Effector memory CD8-positive, alpha-beta T cell (primary cell): Measurements from ENCODE around the gene ANOS1.

Experiments
- ATAC-seq: fragments of 150-1000 bp; cut with Tn5 transposase; replicated peaks from 2 replicates; pipeline ENCODE4 v1.10.0; 2021; ENCODE audit warnings: mild to moderate bottlenecking, moderate library complexity
- DNase-seq, 3 experiments: peaks; one replicate each; pipeline ENCODE4 v3.0.0; 2021
- H3K27ac Mint-ChIP-seq, 2 donors: one replicate each; pipeline ENCODE4 v1.8.0; 2022; ENCODE audit warnings: mild to moderate bottlenecking in 2 of 2, mixed read lengths in 2 of 2, moderate library complexity in 2 of 2
- H3K27me3 Mint-ChIP-seq, 2 donors: one replicate each; pipeline ENCODE4 v1.8.0; 2022; ENCODE audit warnings: mixed read lengths in 2 of 2
- H3K36me3 Mint-ChIP-seq: one replicate; pipeline ENCODE4 v1.8.0; 2022; ENCODE audit warnings: mild to moderate bottlenecking, moderate library complexity, mixed read lengths; ENCODE audit not compliant: insufficient read depth
- H3K4me1 Mint-ChIP-seq, 2 donors: one replicate each; pipeline ENCODE4 v1.8.0; 2022; ENCODE audit warnings: low read depth in 2 of 2, mixed read lengths in 2 of 2
- H3K4me3 Mint-ChIP-seq, 2 donors: one replicate each; pipeline ENCODE4 v1.8.0; 2022; ENCODE audit warnings: mild to moderate bottlenecking in 2 of 2, mixed read lengths in 2 of 2, moderate library complexity in 2 of 2
- H3K9me3 Mint-ChIP-seq, 2 donors: one replicate each; pipeline ENCODE4 v1.8.0; 2022; ENCODE audit warnings: mixed read lengths in 2 of 2

Gene ANOS1

GRCh38 chrX:8636497-8636896 is 95.4 kb downstream of the ANOS1 start:
- Mint-ChIP-seq H3K27ac (no peak overlapping the region), H3K27me3 (no peaks in the 10 kb centered on the region), H3K36me3 (no peaks in the 10 kb centered on the region), H3K9me3 (no peaks in the 10 kb centered on the region), H3K4me3 (no peak overlapping the region), H3K4me1 (no peaks in the 10 kb centered on the region)
- ATAC-seq (no peak), DNase-seq (no peak)

GRCh38 chrX:8635812-8636211 is 96.1 kb downstream of the ANOS1 start:
- no peaks in the 10 kb centered on the region for H3K36me3 Mint-ChIP-seq
- H3K4me3 Mint-ChIP-seq = no peak overlapping the region
- no peak overlapping the region for H3K27ac Mint-ChIP-seq
- H3K9me3 Mint-ChIP-seq = no peaks in the 10 kb centered on the region
- no peak for DNase-seq
- no peaks in the 10 kb centered on the region for H3K27me3 Mint-ChIP-seq
- no peak for ATAC-seq
- H3K4me1 Mint-ChIP-seq = no peaks in the 10 kb centered on the region

- ATAC-seq (no peak), DNase-seq (no peak)
- Mint-ChIP-seq H3K27me3 (no peaks in the 10 kb centered on the region), H3K4me1 (no peaks in the 10 kb centered on the region), H3K4me3 (no peak overlapping the region), H3K9me3 (no peaks in the 10 kb centered on the region), H3K36me3 (no peaks in the 10 kb centered on the region), H3K27ac (no peak overlapping the region)
These were observed 99.0 kb downstream of the ANOS1 start for GRCh38 chrX:8632924-8633323.

- no peaks in the 10 kb centered on the region for H3K9me3 Mint-ChIP-seq
- DNase-seq (no peak), ATAC-seq (no peak)
- no peak overlapping the region for H3K4me3 Mint-ChIP-seq
- H3K36me3 Mint-ChIP-seq = no peaks in the 10 kb centered on the region
- no peaks in the 10 kb centered on the region for H3K27me3 Mint-ChIP-seq
- H3K4me1 Mint-ChIP-seq = no peaks in the 10 kb centered on the region
- no peak overlapping the region for H3K27ac Mint-ChIP-seq
These were observed 102.1 kb downstream of the ANOS1 start for GRCh38 chrX:8629871-8630270.

GRCh38 chrX:8627796-8628195 is 104.1 kb downstream of the ANOS1 start:
- Mint-ChIP-seq H3K4me3 (no peak overlapping the region), H3K27ac (no peak overlapping the region), H3K36me3 (no peaks in the 10 kb centered on the region), H3K9me3 (no peaks in the 10 kb centered on the region), H3K27me3 (no peaks in the 10 kb centered on the region), H3K4me1 (no peaks in the 10 kb centered on the region)
- no peak for DNase-seq
- ATAC-seq = no peak

- Mint-ChIP-seq H3K27ac (no peak overlapping the region), H3K36me3 (no peaks in the 10 kb centered on the region), H3K27me3 (no peaks in the 10 kb centered on the region), H3K4me1 (no peaks in the 10 kb centered on the region), H3K4me3 (no peak overlapping the region), H3K9me3 (no peaks in the 10 kb centered on the region)
- ATAC-seq = no peak
- DNase-seq = no peak
These were observed 124.6 kb downstream of the ANOS1 start for GRCh38 chrX:8607326-8607725.

- no peaks in the 10 kb centered on the region for H3K27me3 Mint-ChIP-seq
- no peaks in the 10 kb centered on the region for H3K9me3 Mint-ChIP-seq
- DNase-seq = no peak
- no peak overlapping the region for H3K27ac Mint-ChIP-seq
- H3K4me3 Mint-ChIP-seq = no peak overlapping the region
- ATAC-seq = no peak
- H3K4me1 Mint-ChIP-seq = no peaks in the 10 kb centered on the region
- no peaks in the 10 kb centered on the region for H3K36me3 Mint-ChIP-seq
These were observed 127.8 kb downstream of the ANOS1 start for GRCh38 chrX:8604131-8604530.

- Mint-ChIP-seq H3K27ac (no peak overlapping the region), H3K4me1 (no peaks in the 10 kb centered on the region), H3K9me3 (no peaks in the 10 kb centered on the region), H3K36me3 (no peaks in the 10 kb centered on the region), H3K4me3 (no peak overlapping the region), H3K27me3 (no peaks in the 10 kb centered on the region)
- DNase-seq (no peak), ATAC-seq (no peak)
These were observed 140.4 kb downstream of the ANOS1 start for GRCh38 chrX:8591501-8591900.

GRCh38 chrX:8586953-8587352 is 145.0 kb downstream of the ANOS1 start:
- Mint-ChIP-seq H3K36me3 (peaks cover 1% of the 10 kb centered on the region), H3K4me1 (no peaks in the 10 kb centered on the region), H3K4me3 (no peak overlapping the region), H3K9me3 (peaks cover 4 to 7% of the 10 kb centered on the region in 2 donors), H3K27ac (no peak overlapping the region), H3K27me3 (no peaks in the 10 kb centered on the region)
- DNase-seq (no peak), ATAC-seq (no peak)

GRCh38 chrX:8579602-8580001 is 152.3 kb downstream of the ANOS1 start:
- H3K4me1 Mint-ChIP-seq = no peaks in the 10 kb centered on the region
- H3K27ac Mint-ChIP-seq = no peak overlapping the region
- H3K27me3 Mint-ChIP-seq = no peaks in the 10 kb centered on the region
- peaks cover 4 to 8% of the 10 kb centered on the region in 2 donors for H3K9me3 Mint-ChIP-seq
- no peak overlapping the region for H3K4me3 Mint-ChIP-seq
- DNase-seq = no peak
- H3K36me3 Mint-ChIP-seq = peaks cover 3% of the 10 kb centered on the region
- ATAC-seq = no peak

GRCh38 chrX:8576821-8577220 is 155.1 kb downstream of the ANOS1 start:
- H3K9me3 Mint-ChIP-seq = no peaks in the 10 kb centered on the region
- H3K27me3 Mint-ChIP-seq = no peaks in the 10 kb centered on the region
- ATAC-seq (no peak), DNase-seq (no peak)
- no peak overlapping the region for H3K27ac Mint-ChIP-seq
- H3K4me3 Mint-ChIP-seq = no peak overlapping the region
- H3K36me3 Mint-ChIP-seq = peaks cover under 1% of the 10 kb centered on the region
- H3K4me1 Mint-ChIP-seq = no peaks in the 10 kb centered on the region

- Mint-ChIP-seq H3K27ac (no peak overlapping the region), H3K4me1 (no peaks in the 10 kb centered on the region), H3K4me3 (no peak overlapping the region), H3K36me3 (no peaks in the 10 kb centered on the region), H3K9me3 (no peaks in the 10 kb centered on the region), H3K27me3 (no peaks in the 10 kb centered on the region)
- no peak for DNase-seq
- no peak for ATAC-seq
These were observed 166.2 kb downstream of the ANOS1 start for GRCh38 chrX:8565729-8566128.

- H3K9me3 Mint-ChIP-seq = no peaks in the 10 kb centered on the region
- H3K4me1 Mint-ChIP-seq = no peaks in the 10 kb centered on the region
- no peaks in the 10 kb centered on the region for H3K36me3 Mint-ChIP-seq
- ATAC-seq = no peak
- no peaks in the 10 kb centered on the region for H3K27me3 Mint-ChIP-seq
- DNase-seq = no peak
- no peak overlapping the region for H3K27ac Mint-ChIP-seq
- no peak overlapping the region for H3K4me3 Mint-ChIP-seq
These were observed 183.5 kb downstream of the ANOS1 start for GRCh38 chrX:8548446-8548845.

- DNase-seq = no peak
- ATAC-seq = no peak
- H3K36me3 Mint-ChIP-seq = no peaks in the 10 kb centered on the region
- H3K4me1 Mint-ChIP-seq = no peaks in the 10 kb centered on the region
- H3K9me3 Mint-ChIP-seq = no peaks in the 10 kb centered on the region
- H3K27me3 Mint-ChIP-seq = no peaks in the 10 kb centered on the region
- no peak overlapping the region for H3K27ac Mint-ChIP-seq
- no peak overlapping the region for H3K4me3 Mint-ChIP-seq
These were observed 185.2 kb downstream of the ANOS1 start for GRCh38 chrX:8546715-8547114.

- no peak for DNase-seq
- Mint-ChIP-seq H3K9me3 (no peaks in the 10 kb centered on the region), H3K27ac (no peak overlapping the region), H3K4me1 (no peaks in the 10 kb centered on the region), H3K36me3 (no peaks in the 10 kb centered on the region), H3K27me3 (no peaks in the 10 kb centered on the region), H3K4me3 (no peak overlapping the region)
- ATAC-seq = no peak
These were observed 211.1 kb downstream of the ANOS1 start for GRCh38 chrX:8520791-8521190.
